DMS 273 (cell line): ENCODE measurements around the gene S100A13.
"Not testable (repeated sequence)": the region's sequence is repeated elsewhere in the genome, so short reads cannot be mapped to it uniquely, and the experiment has no call there.

Experiments
- DNase-seq: peaks from one replicate; lab custom pipeline; 2025; ENCODE audit not compliant: unreplicated experiment; lab: John Stamatoyannopoulos, UW

S100A13 gene

GRCh38 chr1:153649137-153649862, 22.0 kb upstream of the S100A13 start:
- DNase-seq: no peak

DNA sequence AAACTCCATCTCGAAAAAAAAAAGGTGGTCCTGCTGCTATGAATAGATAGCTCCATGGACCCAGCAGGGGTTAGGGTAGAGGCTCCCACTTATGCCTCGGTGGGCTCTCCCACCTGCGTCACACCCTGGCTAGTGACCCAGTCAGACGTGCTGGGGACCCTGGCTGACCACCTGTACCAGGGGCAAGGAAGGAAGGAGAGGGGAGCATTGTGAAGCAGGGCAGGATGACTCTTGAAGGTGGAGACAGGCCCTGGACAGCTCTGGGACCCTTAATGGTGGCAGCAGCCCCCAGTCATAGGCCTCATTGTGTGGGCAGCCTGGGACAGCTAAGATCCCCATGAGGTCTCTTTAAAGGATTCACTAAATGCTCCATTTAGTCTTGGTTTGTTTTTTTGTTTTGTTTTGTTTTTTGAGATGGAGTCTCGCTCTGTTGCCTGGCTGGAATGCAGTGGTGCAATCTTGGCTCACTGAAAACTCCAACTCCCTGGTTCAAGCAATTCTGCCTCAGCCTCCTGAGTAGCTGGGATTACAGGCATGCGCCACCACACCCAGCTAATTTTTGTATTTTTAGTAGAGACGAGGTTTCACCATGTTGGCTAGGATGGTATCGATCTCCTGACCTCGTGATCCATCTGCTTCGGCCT, 20.8 kb upstream of the S100A13 start:
- DNase-seq: no peak

GRCh38 chr1:153647346-153647714, 20.0 kb upstream of the S100A13 start:
- no peak for DNase-seq

GRCh38 chr1:153646672-153647345, 19.5 kb upstream of the S100A13 start:
- DNase-seq: no peak

- no peak for DNase-seq
Observed at GRCh38 chr1:153643816-153644215, 16.5 kb upstream of the S100A13 start.

DNA sequence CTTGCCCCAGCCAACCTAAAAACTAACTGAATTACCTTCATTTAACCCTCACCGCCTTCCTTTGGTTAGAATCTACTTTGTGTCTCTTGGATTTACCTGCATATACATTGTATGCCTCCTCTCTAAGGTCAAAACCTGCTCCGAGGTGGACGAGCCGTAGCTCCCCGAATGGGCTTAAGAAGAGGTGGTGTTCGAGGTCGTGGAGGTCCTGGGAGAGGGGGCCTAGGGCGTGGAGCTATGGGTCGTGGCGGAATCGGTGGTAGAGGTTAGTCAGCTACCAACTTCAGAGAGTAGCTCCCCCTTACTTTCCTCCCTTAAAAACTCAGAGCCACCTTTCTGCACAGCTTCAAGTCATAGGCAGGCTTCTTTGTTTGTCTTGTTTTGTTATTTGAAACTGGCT, 15.8 kb upstream of the S100A13 start:
- no peak for DNase-seq

GRCh38 chr1:153642161-153642560, 14.9 kb upstream of the S100A13 start:
- DNase-seq: no peak

DNA sequence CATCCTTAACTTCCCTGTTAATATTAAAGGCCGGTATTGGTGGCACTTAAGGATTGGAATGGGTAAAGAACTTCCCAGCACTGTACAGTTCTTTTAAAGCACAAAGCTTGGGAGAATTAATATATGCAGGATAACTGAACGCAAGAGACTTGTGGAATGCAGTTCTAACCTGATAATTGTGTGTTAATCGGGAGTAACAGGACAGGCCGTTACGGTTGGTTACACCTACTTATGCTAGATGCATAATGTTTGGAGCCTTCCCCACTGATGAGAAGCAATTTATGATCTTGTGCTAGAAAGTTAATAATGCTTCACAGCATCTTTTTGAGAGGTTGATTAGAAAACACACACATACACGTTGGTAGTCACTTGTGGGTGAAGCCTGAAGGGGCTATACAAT, 13.6 kb upstream of the S100A13 start:
- no peak for DNase-seq

DNA sequence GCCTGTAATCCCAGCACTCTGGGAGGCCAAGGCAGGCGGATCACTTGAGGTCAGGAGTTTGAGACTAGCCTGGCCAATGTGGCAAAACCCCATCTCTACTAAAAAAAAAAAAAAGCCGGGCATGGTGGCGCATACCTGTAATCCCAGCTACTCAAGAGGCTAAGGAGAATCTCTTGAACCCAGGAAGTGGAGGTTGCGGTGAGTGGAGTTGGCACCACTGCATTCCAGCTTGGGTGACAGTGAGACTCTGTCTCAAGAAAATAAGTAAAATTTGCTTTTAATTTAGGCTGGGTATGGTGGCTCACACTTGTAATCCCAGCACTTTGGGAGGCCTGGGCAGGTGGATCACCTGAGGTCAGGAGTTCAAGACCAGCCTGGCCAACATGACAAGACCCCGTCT, 12.9 kb upstream of the S100A13 start:
- not testable (repeated sequence) for DNase-seq

DNA sequence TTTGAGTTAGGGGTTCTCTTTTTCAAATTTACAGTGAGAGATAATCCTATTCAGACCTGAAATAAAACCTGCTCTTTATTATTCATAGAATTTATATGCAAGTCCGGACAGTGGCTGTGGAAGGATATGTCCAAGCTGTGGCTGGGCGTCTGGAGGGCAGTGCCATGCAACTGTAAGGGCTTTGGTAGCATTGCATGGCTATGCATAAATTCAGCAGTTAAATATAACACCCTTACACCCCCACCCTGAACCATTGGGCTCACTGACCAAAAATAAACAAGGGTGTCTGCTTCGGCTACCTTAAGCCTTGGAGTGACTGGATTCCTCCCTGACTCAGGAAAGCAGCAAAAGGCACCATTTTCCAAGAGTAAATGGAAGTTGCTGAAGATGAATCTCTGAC, 12.0 kb upstream of the S100A13 start:
- no peak for DNase-seq

DNA sequence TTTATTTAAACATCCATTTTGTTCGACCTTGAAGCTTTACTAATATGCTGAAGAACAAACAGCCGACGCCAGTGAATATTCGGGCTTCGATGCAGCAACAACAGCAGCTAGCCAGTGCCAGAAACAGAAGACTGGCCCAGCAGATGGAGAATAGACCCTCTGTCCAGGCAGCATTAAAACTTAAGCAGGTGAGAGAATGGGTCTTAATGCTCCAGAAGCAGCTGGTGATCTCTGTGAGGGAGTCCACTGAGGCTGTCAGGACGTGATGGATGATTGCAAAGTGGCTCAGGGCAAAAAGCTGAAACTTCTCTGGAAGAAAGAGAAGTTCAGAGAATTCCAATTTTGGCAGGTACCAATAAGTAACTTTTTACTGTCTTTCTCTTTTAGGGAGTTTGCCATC, 11.0 kb upstream of the S100A13 start:
- no peak for DNase-seq

GRCh38 chr1:153636312-153636711, 9.0 kb upstream of the S100A13 start:
- no peak for DNase-seq

DNA sequence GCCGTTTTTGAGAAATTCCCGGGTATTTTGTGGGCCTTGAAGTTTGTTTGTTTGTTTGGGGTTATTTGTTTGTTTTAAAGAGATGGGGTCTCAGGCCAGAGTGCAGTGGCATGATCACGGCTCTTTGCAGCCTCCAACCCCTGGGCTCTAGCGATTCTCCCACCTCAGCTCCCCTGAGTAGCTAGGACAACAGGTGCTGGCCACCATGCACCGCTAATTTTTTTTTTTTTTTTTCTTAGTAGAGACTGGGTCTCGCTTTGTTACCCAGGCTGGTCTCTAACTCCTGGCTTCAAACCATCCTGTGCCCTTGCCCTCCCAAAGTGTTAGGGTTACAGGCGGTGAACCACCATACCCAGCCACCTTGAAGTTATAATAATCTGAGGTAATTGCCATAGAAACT, 8.6 kb upstream of the S100A13 start:
- no peak for DNase-seq

GRCh38 chr1:153633754-153634665, 6.7 kb upstream of the S100A13 start, which contains the start of gene CHTOP:
Gene CHTOP (plus strand): TSS chr1:153634066. CDS start chr1:153636589, 2,523 bp downstream.
- peak; percentile 99 for DNase-seq

DNA sequence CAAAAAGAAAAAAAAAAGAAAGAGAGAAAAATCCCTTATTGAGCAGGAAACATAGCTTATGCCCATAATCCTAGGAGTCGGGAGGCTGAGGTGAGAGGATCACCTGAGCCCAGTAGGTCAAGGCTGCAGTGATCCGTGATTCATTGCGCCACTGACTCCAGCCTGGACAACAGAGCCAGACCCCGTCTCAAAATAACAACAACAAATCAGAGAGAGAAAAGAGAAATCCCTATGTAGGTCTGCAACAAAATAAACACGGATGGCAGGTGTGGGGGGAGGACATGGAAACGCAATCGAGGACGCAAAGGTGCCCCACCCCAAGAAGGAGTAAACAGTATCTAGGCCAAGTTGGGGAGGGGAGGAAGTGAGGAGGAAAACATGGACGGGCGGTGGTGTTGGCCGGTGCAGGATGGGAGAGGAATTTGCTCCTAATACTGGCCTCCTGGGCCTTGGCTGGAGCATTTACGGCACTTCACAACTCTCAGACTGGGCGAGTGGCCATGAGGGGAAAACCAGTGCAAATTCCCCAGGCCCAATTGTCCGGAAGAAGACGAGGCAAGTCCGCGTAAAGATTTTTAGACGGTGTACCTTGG, 6.0 kb upstream of the S100A13 start:
- no peak for DNase-seq

- no peak for DNase-seq
Observed at GRCh38 chr1:153631047-153632022, 4.0 kb upstream of the S100A13 start.

- DNase-seq: no peak
Observed at GRCh38 chr1:153630384-153630783, 3.1 kb upstream of the S100A13 start.

DNA sequence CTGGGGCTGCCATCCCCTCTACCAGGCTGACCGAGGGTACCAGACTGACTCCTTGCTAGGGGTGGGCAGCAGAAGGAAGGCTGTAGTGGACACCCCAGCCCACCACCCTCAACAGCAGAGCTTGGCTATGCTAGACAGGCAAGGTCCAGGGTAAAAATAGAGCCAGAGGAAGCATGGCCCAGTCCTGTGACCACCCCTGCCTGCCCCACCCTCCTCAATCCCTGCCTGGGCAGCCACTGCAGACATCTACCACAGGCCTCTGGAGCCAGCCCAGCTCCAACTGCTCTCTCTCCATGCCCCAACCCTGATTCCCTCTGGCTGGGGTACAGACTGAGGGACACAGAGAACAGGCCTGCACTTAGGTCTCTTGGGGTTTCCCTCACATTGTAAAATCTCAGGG, 2.7 kb upstream of the S100A13 start:
- peak; percentile 51 for DNase-seq

DNA sequence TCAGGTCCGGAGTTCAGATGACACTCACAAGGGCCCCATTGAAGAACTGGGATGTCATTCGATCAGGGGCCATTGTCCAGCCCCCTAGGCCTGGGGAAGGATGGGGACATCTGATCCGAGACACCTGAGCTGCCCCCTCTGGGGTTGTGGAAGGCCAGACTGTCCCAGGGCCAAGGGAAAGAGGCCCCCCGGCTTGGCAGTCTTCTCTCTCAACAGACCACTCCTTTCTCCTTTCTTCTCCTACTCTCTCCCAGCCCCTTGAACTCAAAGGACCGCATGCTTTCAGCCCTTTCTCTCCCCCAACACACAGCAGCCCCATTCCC, 2.0 kb upstream of the S100A13 start:
- DNase-seq: no peak
